ENCODE data around the gene PRDM11.

DNA sequence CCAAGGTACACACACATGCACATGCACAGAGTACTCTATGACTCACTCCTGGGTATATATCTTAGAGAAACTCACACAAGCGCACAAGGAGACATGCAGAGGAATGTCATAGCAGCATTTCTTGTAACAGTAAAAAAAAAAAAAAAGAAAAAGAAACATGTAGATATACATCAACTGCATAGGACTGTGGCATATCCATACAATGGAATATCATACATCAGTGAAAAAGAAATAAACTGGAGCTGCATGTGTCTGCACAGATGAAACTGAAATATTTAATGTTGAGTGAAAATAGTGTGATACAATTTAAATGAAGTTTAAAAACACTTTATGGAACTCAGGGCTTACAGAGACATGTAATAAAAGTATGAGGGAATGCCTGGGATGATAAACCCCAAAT is 93.3 kb downstream of the PRDM11 start:
- no peak for TF ChIP-seq MAZ (IDR thresholded peaks at IDR 0.05; ENCODE audit: borderline replicate concordance, low read depth, low read length)
- TF ChIP-seq CTCF (conservative IDR thresholded peaks at IDR 0.05; ENCODE audit: low read depth, low read length) = no peak
- no peak for TF ChIP-seq SMC3 (IDR thresholded peaks at IDR 0.05; ENCODE audit: low read depth, low read length)
- TF ChIP-seq POLR2A (IDR thresholded peaks at IDR 0.05; ENCODE audit: low read depth, low read length) = no peak
- no peak for TF ChIP-seq ELK1 (IDR thresholded peaks at IDR 0.05; ENCODE audit: borderline replicate concordance, low read depth, low read length)
- no peak for TF ChIP-seq RAD21 (IDR thresholded peaks at IDR 0.05; ENCODE audit: low read length)
- TF ChIP-seq, protein P1, sequence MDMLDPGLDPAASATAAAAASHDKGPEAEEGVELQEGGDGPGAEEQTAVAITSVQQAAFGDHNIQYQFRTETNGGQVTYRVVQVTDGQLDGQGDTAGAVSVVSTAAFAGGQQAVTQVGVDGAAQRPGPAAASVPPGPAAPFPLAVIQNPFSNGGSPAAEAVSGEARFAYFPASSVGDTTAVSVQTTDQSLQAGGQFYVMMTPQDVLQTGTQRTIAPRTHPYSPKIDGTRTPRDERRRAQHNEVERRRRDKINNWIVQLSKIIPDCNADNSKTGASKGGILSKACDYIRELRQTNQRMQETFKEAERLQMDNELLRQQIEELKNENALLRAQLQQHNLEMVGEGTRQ (IDR thresholded peaks at IDR 0.05; ENCODE audit: low read depth, low read length) = no peak
- no peak for TF ChIP-seq BHLHE40 (IDR thresholded peaks at IDR 0.05; ENCODE audit: low read depth, low read length)
- TF ChIP-seq FOS (IDR thresholded peaks at IDR 0.05; ENCODE audit: low read depth, low read length) = no peak
- TF ChIP-seq CEBPB (IDR thresholded peaks at IDR 0.05; ENCODE audit: low read depth, low read length) = no peak
- TF ChIP-seq RFX5 (IDR thresholded peaks at IDR 0.05; ENCODE audit: low read depth, low read length) = no peak
- no peak for TF ChIP-seq MXI1 (IDR thresholded peaks at IDR 0.05; ENCODE audit: borderline replicate concordance, low read depth, low read length)
- no peak for TF ChIP-seq RCOR1 (IDR thresholded peaks at IDR 0.05; ENCODE audit: insufficient replicate concordance, low read length)
